Hypothalamus (tissue), 51 donors: ENCODE measurements around the gene TRAPPC12.
A peak's percentile ranks its signal among the peaks of the same experiment; 100 is the strongest.
"Not testable (repeated sequence)": the region's sequence is repeated elsewhere in the genome, so short reads cannot be mapped to it uniquely, and the experiment has no call there.

Experiments used
- DNase-seq, 51 donors: peaks; one replicate each; lab custom pipeline; 2025; lab: John Stamatoyannopoulos, UW

The TRAPPC12 gene

GRCh38 chr2:3494984-3495666 is 115.6 kb downstream of the TRAPPC12 start:
- no peak for DNase-seq

GRCh38 chr2:3496708-3497080 is 117.2 kb downstream of the TRAPPC12 start:
- not testable (repeated sequence) for DNase-seq

- no peak for DNase-seq
Observed at GRCh38 chr2:3498783-3499394, 119.4 kb downstream of the TRAPPC12 start.

GRCh38 chr2:3500326-3500899 is 120.9 kb downstream of the TRAPPC12 start:
- no peak for DNase-seq

GRCh38 chr2:3503046-3503445 is 123.6 kb downstream of the TRAPPC12 start:
- DNase-seq, result no peak

GRCh38 chr2:3503483-3503882 is 124.0 kb downstream of the TRAPPC12 start:
- DNase-seq, result no peak

GRCh38 chr2:3504741-3505140 is 125.2 kb downstream of the TRAPPC12 start:
- DNase-seq, result no peak

DNA sequence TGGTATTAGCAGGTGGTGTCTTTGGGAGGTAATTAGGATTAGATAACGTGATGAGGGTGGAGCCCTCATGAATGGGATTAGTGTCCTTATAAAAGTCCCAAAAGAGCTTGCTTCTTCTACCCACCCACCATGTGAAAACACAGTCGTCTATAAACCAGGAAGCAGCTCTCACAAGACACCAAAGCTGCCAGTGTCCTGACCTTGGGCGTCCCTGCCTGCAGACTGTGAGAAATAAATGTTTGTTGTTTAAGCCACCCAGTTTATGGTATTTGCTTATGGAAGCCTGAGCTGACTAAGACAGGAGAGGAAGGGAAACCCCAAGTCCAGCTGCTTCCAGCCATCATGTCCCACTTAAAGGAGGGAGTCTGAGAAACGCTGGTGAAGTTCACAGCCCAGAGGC is 126.3 kb downstream of the TRAPPC12 start:
- no peak for DNase-seq

GRCh38 chr2:3512086-3512485 is 132.6 kb downstream of the TRAPPC12 start:
- no peak for DNase-seq

DNA sequence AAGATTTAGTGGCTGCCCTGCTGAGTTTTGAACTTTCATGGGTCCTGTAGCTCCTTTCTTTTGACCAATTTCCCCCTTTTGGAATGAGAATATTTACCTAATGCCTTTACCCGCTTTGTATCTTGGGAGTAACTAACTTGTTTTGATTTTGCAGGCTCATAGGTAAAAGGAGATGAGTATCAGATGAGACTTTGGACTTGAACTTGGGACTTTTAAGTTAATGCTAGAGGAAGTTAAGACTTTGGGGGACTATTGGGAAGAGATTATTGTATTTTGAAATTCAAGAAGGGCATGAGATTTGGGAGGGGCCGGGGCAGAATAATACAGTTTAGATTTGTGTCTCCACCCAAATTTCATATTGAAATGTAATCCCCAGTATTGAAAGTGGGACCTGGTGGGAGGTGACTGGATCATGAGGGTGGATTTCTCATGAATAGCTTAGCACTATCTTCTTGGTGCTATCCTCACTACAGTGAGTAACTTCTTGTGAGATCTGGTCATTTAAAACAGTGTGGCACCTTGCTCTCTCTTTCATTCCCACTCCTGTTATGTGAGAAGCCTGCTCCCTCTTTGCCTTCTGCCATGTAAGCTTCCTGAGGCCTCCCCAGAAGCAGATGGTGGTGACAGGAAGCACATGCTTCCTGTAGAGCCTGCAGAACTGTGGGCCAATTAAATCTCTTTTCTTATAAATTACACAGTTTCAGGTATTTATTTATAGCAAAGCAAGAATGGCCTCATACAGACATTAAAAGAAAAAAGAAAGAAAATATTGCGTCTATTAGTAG is 133.7 kb downstream of the TRAPPC12 start:
- no peak for DNase-seq

- DNase-seq, result not testable (repeated sequence)
Observed at GRCh38 chr2:3515438-3515837, 135.9 kb downstream of the TRAPPC12 start.

DNA sequence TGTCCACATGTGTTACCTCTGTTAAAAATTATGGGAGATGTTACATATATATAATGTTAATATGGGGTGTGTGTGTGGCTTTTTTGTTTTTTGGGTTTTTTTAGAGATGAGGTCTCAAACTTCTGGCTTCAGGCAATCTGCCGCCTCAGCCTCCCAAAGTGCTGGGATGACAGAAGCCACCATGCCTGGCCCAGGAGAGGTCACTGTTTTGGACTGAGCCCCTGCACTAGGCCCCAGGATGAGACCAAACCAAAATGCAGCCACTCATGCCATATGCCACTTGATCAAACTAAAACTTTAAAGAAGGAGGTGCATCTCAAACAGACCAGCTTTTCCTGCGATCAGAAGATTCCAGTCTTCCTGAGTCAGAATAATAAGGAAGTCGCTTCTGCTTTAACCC is 137.3 kb downstream of the TRAPPC12 start:
- DNase-seq, result no peak

DNA sequence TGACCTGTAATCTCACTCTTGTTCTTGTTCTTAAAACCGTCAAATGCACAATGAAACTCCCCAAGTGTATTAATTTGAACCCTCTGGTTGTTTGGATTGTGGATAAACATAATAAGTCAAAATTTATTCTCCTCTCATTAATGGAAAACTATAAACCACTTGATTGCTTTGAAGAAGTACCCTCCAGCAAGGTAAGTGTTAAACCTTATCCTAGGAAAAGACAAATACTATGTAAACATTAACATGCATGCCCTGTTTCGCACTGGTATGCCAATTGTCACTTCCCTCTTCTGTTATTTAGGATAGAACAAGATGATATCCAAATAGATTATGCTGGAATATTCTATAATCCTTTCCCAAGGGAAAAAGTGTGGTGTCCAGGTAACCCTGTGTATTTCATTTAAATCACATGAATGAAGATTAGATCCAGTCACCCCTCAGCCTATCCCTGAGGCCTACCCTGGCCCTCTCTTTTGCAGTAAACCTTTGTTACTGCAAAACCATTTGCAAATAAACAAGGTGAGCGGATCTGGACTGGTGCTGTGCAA is 138.5 kb downstream of the TRAPPC12 start:
- DNase-seq, result no peak

DNA sequence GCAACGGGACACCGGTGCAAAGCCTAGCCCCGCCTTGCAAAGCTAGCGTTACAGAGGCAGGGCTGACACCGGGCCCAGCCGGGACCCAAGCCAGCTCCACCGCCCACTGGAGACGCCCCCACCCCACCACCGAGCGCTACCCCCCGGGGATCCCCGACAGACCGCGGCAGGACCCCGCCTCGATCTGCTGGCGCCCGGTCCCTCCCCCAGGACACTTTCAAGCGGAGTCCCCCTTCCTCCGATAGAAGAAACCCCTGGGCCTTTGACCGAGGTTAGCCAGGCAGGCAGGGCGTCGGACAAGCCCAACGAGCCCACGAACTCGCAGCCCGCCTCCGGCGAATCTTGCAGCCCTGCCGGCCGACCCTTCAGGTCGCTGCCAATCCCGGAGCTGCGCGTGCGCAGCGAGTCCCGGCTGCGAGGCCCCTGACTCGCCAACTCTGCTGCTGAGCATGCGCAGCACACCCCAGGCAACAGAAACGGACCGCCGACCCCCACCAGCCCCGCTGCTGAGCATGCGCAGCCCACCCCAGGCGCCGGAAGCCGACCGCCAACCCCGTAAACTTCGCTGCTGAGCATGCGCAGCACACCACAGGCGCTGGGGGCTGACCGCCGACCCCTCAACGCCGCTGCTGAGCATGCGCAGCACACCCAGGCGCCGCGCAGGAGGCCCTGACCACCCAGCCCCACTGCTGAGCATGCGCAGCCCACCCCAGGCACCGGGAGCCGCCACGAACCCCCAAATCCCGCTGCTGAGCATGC is 139.2 kb downstream of the TRAPPC12 start:
- DNase-seq, result peak; percentile 83 to 99 (median 95)

DNA sequence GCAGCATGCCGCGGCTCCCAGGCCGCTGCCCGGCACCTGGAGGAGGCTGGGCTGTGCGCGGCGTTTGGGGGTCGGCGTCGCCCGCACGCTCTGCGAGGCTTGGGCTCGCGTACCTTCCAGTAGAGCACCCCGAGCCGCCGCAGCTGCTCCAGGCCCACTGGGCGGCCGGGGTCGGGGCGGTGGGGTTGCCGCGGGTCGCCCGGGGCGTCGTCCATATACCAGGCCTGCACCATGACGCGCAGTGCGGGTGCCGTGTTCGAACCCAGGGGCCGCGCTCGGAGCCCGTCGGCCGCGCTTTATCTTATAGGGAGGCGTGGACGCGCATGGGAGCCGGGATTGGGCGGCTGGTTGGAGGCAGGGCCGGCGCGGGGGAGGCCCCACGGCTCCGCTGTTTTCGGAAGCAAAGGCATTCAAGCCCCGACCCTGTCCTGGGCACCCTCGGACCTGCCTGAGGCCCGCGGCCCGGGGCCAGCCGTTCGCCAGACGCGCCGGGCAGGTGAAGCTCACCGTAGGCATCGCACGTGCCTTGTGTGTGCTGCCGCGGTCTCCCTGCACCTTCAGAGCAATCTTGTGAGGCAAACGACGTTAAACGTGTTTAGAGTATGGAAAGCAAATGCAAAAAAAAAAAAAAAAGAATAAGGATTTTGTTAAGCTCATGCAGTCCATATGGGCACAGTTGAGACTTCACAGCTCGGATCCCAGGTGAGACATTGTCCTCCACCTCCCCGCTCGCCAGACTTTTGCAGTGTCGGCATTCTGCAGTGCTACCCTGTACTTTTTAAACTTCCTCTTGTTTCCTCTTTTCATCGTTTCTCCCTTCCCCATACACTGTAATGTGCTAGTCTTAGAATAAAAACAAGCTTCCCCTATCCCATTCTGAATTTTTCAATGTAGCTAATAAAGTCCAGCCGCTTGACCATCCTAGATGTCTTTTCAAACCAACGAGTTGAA is 140.0 kb downstream of the TRAPPC12 start, which contains the start of gene ADI1:
ADI1 (minus strand) TSS at position 277 of the 951 bp plus-strand sequence; CDS start at position 233, 44 bp downstream.
- peak in 44 of 51 donors; percentile 23 to 89 (median 72) for DNase-seq

- no peak for DNase-seq
Observed at GRCh38 chr2:3520591-3520990, 141.1 kb downstream of the TRAPPC12 start.

- DNase-seq, result no peak
Observed at GRCh38 chr2:3522961-3523421, 143.5 kb downstream of the TRAPPC12 start.

DNA sequence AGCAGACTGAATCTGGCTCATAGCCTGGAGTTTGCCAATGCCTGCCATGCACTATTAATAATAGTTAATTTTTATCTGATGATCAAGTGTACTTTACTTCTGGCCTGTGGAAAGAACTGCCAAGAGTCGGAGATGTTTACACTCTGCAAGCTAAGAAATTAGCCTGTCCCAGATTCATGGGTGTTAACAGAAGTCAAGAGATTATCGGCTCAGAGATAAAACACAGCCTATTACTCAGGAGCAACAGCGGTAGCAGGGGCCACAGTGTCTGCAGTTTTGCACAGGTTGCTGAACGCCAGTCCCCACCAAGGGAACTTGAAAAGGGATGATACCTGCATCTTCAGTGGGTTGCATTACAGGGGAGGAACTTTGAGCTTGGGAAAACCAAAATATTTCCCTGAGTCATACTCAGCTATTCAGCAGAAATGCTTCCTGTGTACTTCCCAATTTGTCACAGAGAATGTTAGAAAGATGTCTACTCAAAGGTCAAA is 144.1 kb downstream of the TRAPPC12 start:
- DNase-seq, result no peak

GRCh38 chr2:3526871-3527270 is 147.4 kb downstream of the TRAPPC12 start:
- no peak for DNase-seq
